D341Med (cell line): ENCODE results near the gene ST6GALNAC4.

ENCODE experiments used
- DNase-seq: peaks from one replicate; pipeline ENCODE4 v3.0.0; 2012; ENCODE audit warnings: low spot score

The ST6GALNAC4 gene, protein sequence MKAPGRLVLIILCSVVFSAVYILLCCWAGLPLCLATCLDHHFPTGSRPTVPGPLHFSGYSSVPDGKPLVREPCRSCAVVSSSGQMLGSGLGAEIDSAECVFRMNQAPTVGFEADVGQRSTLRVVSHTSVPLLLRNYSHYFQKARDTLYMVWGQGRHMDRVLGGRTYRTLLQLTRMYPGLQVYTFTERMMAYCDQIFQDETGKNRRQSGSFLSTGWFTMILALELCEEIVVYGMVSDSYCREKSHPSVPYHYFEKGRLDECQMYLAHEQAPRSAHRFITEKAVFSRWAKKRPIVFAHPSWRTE

DNA sequence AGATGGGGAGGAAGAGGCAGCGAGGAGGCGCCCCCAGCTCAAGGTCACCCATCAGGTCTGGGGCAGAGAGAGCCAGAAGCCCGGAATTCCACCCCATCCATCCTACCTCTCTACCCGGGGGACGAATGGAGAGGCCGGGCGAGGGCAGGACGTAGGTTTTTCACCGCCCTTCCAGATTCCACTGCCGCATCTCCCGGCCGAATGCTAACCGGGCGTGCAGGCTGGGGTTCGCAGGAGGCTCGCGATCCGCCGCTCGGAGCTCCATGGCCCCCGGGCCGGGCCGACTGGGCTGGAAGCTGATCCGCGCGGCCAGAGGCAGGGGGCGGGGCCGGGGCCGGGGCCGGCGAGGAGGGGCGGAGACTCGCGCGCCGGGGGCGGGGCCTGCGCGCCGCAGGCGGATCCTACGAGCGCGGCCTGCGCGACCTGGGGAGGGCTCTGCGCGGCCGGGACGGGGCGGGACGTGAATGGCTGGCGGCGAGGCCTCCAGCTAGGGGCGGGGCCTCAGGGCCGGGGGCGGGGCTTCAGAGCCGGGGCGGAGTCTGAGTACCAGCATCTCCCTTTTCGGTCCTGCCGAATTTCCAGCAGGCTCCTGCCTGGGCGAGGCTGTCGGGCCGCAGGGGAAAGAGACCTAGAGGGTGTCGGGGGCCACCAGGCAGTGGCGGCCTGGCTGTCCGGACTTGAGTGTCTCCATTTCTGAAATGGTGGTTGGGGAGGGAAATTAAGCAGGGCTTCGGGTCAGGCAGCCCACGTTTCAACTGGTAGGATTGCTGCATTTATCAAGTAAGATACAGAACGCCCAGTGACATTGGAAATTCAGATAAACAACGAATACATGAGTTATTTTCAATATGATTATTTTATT is at the start of gene ST6GALNAC4:
Gene ST6GALNAC4, minus strand, starts transcription at position 322 of the 862 bp plus-strand sequence. CDS start 622 bp downstream, outside the sequence.
- peak; percentile 99 for DNase-seq

DNA sequence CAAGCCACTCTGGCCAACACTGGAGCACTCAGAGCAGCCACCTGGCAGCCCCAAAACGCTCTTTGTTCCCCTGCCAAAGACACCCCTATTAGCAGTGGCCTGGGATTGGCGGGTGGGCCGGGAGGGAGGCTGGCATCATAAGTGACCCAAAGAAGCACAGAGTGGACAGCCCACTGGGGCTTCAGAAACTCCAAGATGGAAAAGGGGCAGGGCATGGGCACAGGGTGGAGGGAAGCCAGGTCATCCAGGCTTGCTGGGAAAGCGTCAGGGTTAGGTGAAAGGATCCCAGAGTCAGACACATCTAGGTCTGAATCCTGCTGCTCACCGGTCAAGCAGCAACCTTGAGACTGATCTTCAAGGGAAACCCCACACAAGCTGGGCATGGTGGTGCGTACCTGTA is 49.1 kb upstream of the ST6GALNAC4 start:
- no peak for DNase-seq

DNA sequence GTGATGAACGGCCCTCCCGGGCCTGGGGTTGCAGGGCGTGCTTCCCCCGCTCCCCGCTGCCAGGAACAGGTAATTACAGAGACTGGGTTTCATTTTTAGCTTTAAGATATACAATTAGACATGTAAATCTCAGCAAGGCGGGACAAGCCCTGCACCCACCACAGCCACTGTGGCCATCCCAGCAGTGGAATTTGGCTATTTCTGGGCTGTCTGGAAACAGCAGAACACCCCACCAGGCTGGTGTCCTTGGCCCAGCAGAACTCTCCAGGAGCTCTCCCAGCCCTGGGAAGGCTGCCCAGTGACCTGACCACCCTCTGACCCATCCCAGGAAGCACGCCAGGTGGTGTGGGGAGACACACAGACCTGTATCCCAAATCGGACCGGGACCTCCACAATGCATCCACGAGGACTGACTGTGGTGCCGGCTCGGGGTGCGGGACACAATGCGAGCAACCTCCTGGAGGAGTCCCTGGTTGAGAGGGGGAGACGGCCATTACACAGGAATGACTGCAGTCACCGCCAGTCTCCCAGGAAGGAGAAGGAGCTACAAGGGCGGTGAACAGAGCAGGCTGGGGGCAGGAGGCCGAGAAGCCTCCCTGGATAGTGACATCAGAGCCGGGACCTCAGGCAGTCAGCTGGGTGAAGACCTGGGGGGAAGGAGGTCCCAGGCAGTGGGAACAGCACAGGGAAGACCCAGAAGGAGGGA is 46.7 kb upstream of the ST6GALNAC4 start:
- DNase-seq: no peak

DNA sequence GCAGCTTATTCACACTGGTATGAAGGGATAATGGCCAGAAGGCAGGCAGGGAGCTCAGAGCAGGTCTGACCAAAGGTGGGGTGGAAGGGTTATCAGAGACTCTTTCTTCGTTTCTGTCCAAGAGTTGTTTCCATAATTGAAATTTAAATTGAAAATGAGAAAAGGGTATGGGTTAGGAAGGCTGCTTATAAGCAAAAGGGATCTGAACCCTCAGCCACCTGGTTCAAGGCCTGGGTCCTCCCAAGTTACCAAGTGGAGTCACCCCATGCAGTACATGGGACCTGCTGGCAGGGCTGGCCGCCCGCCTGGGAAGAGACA is 46.2 kb upstream of the ST6GALNAC4 start:
- DNase-seq: no peak

DNA sequence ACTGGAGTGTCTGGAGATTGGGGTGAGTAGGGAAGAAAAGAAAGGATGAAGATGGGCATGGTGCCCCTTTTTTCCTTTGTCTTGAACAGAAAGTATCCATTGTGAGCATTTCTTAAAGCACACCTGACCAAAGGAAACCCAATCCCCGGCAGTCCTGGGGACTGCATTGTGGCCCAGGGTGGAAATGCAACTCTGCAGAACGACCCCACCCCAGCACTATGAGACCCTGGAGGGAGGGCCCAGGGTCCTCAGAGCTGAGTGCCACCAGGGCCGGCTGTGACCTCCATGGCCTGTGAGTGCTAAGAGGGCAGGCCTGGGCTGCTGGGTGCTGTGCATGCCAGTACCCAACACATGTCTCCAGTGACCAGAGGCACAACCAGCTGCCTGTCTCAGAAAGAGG is 45.4 kb upstream of the ST6GALNAC4 start:
- no peak for DNase-seq

DNA sequence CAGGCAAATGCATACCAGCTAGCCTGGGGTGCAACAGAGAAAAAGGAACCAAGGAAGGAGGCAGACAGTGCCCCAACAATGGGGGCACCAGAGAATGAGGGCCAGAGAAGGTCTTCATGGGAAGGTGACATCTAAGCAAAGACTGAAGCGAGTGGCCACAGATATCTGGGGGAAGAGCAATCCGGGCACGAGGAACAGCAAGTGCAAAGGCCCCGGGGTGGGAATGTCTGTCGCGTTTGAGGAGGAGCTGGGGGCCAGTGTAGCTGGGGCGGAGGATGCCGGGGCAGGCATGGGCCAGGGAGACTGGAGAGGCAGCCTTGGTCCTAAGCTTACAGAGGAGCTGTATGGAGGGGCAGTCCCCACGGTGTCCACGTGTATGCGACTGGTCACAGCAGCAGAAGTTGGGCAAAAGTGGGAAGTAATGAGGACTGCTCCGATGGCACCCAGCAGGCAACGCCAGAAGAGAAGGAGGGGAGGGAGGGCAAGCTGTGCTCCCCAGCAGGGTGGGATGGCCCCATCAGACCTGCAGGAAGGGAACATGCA is 44.8 kb upstream of the ST6GALNAC4 start:
- DNase-seq: no peak

DNA sequence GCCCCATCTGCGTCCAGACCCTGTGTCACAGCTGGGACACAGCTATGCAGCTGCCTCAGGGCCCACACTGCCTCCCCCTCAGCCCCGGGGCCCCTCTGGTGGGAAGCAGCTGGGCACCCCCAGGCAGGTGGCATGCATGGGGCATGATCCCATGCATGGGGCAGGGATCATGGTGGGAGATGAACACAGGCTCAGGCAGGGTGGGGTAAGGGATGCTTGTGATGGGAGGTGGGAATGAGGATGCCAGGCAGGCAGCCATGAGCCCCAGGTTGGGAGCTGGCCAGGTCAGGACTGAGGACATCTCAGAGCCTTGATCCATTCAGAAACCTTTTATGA is 44.3 kb upstream of the ST6GALNAC4 start:
- DNase-seq: no peak

DNA sequence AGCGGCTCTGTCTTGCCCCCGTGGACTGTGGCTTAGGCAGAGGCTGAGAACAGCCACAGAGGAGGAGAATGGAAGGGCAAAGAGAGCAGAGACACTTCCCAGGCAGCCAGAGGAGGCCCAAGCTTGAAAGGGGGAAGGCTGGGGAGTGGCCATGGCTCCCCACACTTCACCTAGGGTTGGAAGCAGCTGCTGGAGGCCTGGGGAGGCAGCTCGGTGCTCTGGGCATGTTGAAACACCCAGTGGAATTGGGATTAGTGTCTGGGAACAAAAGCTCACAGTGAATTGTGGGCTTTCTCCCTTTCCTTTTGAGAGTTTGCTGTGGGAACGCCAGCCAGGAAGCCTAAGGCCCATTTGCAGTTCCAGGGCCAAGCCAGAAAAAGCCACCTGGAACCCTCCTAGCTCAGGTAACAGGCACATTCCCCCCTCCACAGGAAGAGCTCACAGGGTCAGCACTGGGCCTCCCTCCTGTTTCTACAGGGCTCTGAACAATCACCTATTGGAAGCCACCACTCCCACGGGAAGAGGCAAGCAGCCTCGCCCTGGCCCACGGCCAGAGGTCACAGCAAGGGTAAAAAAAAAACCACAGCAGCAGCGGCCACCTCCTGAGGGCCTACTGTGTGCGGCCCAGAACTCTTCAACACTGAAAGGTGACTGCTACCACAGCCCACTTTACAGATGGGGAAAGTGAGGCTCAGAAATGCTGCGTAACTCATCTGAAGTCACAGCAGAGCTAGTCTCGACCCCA is 43.7 kb upstream of the ST6GALNAC4 start:
- DNase-seq: peak; percentile 67

DNA sequence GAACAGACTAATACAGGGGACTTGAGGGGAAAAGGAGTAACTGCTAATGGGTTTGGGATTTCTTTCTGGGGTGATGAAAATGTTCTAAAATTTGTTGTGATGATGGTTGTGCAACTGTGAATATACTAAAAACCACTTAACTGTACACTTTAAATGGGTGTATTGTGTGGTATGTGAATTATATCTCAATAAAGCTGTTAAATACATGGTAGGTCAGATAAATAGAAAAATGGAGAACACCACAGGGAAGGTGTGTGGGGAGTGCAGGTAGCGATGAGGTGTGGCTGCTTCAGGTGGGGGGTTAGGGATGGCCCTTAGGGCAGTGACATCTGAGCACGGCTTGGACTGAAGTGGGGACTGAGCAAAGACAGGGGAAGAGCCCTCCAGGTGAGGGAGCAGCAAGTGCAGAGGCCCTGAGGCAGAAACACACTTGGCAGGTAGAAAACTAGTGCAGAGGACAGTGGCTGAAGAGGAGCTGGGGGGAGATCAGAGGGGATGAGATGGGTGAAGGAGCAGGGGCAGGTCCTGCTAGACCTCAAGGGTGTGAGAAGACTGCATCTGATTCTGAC is 43.1 kb upstream of the ST6GALNAC4 start:
- DNase-seq: no peak

DNA sequence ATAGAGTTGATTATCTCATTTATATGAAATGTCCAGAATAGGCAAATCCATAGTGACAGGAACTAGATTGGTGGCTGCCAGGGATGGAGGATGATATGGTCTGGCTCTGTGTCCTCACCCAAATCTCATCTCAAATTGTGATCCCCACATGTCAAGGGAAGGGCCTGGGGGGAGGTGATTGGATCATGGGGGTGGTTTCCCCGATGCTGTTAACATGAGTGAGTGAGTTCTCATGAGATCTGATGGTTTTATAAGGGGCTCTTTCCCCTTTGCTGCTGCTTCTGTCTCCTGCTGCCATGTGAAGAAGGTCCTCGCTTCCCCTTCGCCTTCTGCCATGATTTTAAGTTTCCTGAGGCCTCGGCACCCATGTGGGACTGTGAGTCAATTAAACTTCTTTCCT is 42.6 kb upstream of the ST6GALNAC4 start:
- no peak for DNase-seq

DNA sequence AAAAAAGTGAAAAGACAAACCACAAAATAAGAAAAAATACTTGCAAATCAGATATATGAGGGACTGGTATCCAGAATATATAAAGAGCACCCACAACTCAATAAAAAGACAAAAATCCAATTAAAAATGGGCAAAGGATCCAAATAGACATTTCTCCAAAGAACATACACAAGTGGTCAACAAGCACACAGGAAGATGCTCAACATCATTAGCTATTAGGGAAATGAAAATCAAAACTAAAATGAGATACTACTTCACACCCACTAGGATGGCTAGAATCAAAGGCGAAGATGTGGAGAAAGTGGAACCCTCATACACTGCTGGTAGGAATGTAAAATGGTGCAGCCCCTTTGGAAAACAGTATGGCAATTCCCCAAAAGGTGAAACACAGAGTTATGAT is 41.9 kb upstream of the ST6GALNAC4 start:
- no peak for DNase-seq

DNA sequence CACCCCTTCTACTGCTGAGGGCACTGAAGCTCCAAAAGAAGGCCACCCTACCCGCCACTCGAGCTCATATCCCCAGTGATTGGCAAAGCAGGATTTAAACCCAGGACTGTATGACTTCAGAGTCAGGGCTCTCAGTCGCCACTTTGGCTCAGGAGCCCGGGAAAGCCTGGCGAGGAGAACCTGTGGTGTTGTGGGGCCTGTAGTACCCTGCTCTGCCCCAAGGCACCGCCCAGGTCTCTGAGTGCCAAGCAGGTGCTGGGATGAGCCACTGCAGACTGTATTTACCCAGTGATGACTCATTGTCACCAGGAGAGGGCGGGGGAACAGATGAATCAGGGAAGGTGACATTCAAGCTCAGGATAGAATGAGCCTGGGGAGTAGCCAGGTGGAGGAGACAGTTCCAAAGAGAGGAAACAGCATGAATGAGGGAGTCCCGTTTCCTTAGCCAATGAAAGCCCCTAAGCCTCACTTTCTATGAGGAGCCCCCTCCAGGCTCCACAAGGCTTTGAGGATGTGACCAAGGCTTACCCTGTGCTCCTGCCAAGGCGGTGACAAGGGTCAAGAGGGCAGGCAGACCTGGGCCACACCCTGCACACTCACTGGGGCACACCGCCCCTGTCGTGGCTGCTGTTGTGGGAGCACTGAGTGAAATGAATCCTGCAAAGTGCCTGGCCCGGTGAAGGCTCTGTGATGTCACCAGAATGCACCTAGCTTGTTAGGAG is 38.6 kb upstream of the ST6GALNAC4 start:
- peak; percentile 80 for DNase-seq

DNA sequence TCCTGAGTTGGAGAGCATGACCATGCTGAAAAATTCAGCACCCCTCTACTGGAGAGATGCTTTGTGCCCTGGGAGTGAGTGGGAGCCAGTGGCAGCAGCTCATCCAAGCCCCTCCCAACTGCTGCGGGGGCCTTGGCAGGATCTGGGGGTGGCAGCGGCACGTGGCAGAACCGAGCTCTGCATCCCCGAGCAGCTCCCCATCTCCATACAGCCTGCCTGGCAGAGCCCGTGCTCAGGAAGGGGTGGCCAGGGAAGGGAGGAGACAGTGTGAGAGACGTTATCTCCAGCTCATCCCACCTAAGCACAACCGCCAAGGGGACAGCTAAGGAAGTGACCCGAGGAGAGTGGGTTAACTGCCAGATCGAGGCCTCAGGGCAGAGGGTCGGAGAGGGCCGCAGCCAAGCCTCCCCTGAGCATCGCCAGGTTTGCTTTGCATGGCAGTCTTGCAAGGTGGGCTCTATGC is 38.0 kb upstream of the ST6GALNAC4 start:
- no peak for DNase-seq

DNA sequence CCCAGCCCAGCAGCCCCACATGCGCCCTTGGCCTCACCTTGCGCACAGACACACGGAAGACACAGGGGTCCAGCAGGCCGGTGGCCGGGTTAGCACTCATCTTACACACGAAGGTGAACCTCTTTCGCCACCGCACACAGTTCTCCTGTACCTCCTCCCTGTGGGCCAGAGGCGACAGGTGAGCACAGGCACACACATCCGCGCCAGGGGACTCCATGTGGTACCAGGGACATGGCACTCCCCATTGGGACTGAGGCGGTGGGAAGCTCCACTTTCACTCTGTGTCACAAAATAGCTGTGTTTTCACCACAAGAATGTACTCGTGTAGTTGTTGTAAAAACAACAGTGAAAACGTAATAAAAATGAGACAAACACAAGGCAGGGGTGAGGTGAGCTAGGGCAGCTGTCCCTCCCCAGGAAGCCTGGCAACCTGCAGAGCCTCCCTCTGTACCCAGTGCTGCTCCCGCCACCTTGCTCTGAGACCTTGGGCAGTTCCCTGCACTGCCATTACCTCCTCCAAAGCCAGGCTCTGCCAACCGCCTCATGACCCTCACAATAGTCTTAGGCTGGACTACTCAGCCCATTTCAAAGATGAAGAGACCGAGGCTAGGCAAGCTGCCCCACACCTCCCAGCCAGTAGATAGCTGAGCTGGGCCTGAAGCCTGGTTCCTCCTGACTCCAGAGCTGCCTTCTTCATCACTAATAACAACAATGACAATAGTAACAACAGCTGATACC is 37.1 kb upstream of the ST6GALNAC4 start:
- no peak for DNase-seq

DNA sequence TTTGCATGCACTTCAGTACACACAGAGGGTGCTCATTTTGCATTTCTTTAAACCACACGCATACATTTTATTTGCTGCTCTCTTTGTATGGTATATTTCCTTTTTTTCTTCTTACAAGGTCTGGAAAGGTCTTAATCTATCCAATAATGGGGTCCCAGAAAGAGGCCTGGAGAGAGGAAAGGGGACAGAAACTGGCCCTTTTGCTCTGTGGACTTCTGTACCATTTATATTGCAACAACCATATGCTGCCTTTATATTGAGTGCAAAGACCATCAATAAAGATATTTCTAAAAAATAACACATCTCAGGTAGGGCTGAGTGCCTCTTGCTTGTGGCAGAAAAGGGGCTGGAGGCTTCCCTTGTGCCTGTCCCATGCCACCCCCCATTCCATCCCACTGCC is 36.3 kb upstream of the ST6GALNAC4 start:
- DNase-seq: no peak

DNA sequence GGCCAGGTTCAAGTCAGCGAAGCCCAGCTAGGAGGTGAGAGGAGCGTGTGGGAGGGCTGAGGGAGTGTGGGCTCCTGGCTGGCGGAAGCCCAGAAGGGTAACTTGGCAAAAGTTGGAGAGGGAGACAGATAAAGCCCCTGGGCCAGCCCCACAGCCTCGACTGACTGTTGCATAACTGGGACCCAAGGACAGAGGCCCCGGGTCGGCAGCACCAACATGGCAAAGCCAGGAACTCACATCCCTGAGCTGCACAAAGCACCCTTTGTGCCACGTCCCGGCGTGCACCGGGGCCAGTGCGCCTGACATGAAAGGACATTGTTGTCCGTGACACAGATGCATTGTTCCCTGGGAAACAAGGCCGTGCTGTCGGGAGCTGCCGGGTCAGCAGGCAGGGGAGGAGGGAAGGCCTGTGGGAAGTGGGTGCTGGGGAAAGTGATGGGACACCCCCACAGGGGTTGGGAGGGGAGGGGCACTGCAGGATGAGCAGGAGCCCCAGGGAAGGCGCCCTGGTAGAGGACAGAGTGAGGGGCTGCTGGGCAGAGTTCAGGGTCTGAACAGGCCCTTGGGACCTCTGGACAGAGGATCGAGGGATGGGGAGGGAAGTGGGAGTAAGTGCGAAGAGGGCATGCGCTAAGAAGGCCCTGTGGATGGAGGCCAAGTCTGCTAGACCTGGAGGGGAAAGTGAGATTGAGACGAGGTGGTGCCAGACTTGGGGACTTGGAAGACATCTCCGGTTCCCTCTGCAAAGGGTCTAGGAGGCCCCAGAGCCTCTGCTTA is 33.9 kb upstream of the ST6GALNAC4 start:
- DNase-seq: no peak

DNA sequence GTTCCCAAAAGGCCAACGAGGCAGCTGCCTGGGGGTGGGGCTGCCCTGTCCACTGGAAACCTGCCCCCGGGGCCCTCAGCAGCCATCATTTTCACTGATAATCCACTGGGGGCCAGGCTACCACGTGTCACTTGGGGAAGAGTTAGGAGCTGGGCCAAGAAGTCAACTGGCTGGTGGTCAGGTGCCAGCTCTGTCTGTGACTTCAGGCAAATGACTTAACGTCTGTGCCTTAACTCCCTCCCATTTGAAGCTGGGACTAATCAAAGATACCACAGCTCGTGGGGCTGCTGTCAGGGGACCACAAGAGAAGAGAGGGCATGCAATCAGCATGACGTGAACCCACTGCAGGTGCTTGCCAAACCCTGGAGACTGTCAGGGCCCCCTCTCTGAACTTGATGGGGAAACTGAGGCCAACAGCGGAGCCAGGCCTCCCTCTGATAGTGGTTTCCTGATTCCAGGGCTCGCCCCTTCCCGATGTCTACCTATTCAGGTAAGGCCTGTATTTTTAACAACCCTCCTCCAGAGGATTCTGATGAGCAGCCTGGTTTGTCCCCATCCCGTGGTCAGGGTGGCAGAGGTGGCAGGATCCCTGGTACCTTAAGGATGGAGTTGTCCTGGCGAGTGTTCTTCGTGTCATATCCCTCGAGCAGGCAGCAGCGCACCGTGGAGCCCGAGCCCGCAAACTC is 33.1 kb upstream of the ST6GALNAC4 start:
- DNase-seq: no peak

DNA sequence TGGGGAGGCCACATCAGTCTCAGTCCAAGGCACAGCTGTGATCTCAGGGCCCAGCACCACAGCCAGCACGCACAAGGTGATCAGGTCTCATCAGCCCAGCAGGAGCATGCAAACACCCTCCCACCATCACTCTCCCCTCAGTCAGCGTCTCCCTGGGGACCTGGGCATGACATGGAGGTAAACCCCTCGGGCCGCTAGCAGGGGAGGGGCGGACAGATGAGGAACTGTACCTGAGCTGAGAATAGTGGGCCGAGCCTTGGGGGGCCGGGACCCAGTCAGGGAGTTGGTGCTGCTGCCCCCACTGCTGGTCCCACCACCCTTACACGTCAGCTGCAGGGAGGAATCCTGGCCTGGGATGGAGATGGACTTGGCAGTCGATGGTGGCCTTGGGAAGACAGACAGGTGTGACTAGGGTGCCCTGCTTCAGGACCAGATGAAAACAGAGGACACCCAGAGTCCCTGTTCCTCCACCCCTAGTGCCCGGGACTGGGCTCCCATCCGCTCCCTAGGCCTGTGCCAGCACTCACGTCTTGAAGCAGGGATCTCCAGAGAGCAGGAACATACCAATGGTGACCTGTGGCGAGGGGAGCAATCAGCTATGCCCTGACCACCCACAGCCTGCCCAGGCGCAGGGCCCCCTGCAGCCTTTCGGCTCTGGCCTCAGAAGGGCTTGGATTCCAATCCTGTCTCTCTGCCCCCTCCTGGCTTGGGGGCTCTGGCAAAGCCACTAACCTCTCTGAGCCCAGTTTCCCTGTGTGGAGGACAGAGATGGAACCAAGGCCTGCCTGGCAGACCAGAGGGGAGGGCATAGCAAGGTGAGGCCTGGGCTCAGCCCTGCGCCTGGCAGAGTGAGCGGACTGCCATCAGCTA is 31.2 kb upstream of the ST6GALNAC4 start:
- no peak for DNase-seq
